ENCODE data around the gene EML6.
"Not testable (repeated sequence)": the region's sequence is repeated elsewhere in the genome, so short reads cannot be mapped to it uniquely, and the experiment has no call there.

Gene EML6

DNA sequence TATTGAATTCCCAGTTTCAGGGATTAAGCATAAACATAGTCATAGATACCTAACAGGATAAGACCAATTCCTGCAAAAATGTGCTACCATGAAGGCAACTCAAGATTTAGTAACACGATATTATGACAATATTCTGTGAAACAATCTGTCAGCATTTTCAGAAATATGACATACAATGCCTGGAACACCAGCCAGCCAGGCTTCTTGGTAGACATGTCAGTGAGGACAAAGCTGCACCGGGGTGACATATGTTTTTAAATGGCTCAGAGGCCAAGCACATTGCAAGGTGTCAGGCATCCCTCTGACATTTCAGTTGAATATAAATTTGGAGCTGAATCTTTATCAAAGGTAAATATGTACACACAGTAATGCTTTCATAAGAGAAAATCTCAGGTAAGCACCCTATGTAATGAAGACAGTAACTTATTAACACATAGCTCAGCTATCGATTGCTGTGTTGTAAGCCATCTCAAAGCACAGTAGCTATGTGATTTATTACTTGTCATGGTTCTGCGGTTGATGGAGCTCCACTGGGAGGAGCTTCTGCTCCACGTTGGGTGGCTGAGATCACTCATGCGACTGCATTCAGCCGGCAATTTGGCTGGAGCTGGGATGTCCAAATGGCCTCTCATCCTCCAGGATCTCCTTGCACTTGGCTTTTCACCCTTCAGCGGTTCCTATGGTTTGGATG lies 31.9 kb upstream of the EML6 start:
- Histone ChIP-seq H3K9me3 (ENCODE audit: low read length) (no peaks in the 10 kb centered on the region), H3K36me3 (ENCODE audit: insufficient read depth, low read length) (no peaks in the 10 kb centered on the region), H3K4me1 (ENCODE audit: insufficient read depth, low read length) (no peaks in the 10 kb centered on the region), H3K27ac (ENCODE audit: low read depth, low read length) (no peak overlapping the region), H3K27me3 (ENCODE audit: control insufficient read depth in 1 of 2, insufficient read depth in 2 of 2, low read length in 2 of 2) (no peaks in the 10 kb centered on the region), H3K9ac (ENCODE audit: low read length) (no peak overlapping the region), H3K4me3 (ENCODE audit: low read depth in 1 of 2, low read length in 2 of 2) (no peak overlapping the region)

DNA sequence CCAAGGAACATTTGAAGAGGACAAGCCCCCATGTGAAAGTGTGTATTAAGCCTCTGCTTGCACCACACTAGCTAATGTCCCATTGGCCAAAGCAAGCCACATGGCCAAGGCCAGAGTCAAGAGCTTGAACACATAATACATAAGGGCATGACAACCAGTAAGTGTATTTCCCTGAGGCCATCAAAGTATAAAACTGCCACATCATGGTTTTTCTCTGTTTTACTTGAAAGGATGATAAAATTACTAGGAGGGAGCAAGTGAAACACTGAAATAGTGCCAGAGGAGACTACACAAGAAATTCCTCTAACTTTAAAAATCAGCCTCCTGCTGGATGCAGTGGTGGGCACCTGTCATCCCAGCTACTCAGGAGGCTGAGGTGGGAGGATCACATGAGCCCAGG lies 30.9 kb upstream of the EML6 start:
- no peak overlapping the region for H3K9ac ChIP-seq (ENCODE audit: low read length)
- H3K9me3 ChIP-seq (ENCODE audit: low read length): no peaks in the 10 kb centered on the region
- H3K27me3 ChIP-seq (ENCODE audit: control insufficient read depth in 1 of 2, insufficient read depth in 2 of 2, low read length in 2 of 2): no peaks in the 10 kb centered on the region
- H3K27ac ChIP-seq (ENCODE audit: low read depth, low read length): no peak overlapping the region
- no peaks in the 10 kb centered on the region for H3K4me1 ChIP-seq (ENCODE audit: insufficient read depth, low read length)
- H3K36me3 ChIP-seq (ENCODE audit: insufficient read depth, low read length): no peaks in the 10 kb centered on the region
- H3K4me3 ChIP-seq (ENCODE audit: low read depth in 1 of 2, low read length in 2 of 2): no peak overlapping the region

DNA sequence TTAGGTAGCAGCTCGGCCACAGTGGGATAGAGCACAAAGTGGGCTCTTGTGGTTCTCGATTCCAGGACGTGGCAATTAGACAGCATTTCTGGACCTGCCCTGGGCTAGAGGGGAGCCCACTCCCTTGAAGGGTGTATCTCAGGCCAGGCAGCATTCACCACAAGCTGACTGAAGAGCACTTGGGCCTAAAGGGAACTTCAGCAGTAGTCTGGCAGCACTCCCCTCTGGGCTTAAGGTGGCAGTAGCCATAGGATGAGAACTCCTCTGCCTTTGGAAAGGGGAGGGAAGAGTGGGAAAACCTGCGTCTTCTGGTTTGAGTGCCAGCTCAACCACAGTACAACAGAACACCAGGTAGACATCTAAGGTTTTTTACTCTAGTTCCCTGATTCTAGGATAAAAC lies 28.1 kb upstream of the EML6 start:
- no peaks in the 10 kb centered on the region for H3K27me3 ChIP-seq (ENCODE audit: control insufficient read depth in 1 of 2, insufficient read depth in 2 of 2, low read length in 2 of 2)
- no peaks in the 10 kb centered on the region for H3K4me1 ChIP-seq (ENCODE audit: insufficient read depth, low read length)
- no peaks in the 10 kb centered on the region for H3K9me3 ChIP-seq (ENCODE audit: low read length)

DNA sequence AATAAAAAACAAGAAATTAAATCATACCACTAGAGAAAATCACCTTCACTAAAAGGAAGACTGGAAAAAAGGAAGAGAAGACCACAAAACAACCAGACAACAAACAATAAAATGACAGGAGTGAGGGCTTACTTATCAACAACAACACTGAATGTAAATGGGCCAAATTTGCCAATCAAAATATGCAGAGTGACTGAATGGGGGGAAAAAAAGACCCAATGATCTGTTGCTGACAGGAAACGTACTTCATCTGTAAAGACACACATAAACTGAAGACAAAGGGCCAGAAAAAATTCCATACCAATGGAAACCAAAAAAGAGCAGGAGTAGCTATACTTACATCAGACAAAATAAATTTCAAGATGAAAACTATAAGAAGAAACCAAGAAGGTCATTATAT lies 25.5 kb upstream of the EML6 start:
- Histone ChIP-seq H3K9me3 (ENCODE audit: low read length) (no peaks in the 10 kb centered on the region), H3K9ac (ENCODE audit: low read length) (no peak overlapping the region), H3K36me3 (ENCODE audit: insufficient read depth, low read length) (no peaks in the 10 kb centered on the region), H3K27me3 (ENCODE audit: control insufficient read depth in 1 of 2, insufficient read depth in 2 of 2, low read length in 2 of 2) (no peaks in the 10 kb centered on the region), H3K4me1 (ENCODE audit: insufficient read depth, low read length) (no peaks in the 10 kb centered on the region), H3K4me3 (ENCODE audit: low read depth in 1 of 2, low read length in 2 of 2) (no peak overlapping the region), H3K27ac (ENCODE audit: low read depth, low read length) (no peak overlapping the region)

More for the DNA sequence above, 28.1 kb upstream of the EML6 start:
- H3K36me3 ChIP-seq (ENCODE audit: insufficient read depth, low read length): no peaks in the 10 kb centered on the region
- H3K4me3 ChIP-seq (ENCODE audit: low read depth in 1 of 2, low read length in 2 of 2): no peak overlapping the region
- H3K27ac ChIP-seq (ENCODE audit: low read depth, low read length): no peak overlapping the region
- H3K9ac ChIP-seq (ENCODE audit: low read length): no peak overlapping the region

DNA sequence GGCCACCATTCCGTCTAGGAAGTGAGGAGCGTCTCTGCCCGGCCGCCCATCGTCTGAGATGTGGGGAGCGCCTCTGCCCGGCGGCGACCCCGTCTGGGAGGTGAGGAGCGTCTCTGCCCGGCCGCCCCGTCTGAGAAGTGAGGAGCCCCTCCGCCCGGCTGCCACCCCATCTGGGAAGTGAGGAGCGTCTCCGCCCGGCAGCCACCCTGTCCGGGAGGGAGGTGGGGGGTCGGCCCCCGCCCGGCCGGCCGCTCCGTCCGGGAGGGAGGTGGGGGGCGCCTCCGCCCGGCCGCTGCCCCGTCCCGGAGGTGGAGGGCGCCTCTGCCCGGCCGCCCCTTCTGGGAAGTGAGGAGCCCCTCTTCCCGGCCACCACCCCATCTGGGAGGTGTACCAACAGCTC lies 24.5 kb upstream of the EML6 start:
- not testable (repeated sequence) for H3K9me3 ChIP-seq (ENCODE audit: low read length); H3K27ac ChIP-seq (ENCODE audit: low read depth, low read length); H3K4me3 ChIP-seq (ENCODE audit: low read depth in 1 of 2, low read length in 2 of 2); H3K4me1 ChIP-seq (ENCODE audit: insufficient read depth, low read length); H3K9ac ChIP-seq (ENCODE audit: low read length); H3K27me3 ChIP-seq (ENCODE audit: control insufficient read depth in 1 of 2, insufficient read depth in 2 of 2, low read length in 2 of 2); H3K36me3 ChIP-seq (ENCODE audit: insufficient read depth, low read length)

DNA sequence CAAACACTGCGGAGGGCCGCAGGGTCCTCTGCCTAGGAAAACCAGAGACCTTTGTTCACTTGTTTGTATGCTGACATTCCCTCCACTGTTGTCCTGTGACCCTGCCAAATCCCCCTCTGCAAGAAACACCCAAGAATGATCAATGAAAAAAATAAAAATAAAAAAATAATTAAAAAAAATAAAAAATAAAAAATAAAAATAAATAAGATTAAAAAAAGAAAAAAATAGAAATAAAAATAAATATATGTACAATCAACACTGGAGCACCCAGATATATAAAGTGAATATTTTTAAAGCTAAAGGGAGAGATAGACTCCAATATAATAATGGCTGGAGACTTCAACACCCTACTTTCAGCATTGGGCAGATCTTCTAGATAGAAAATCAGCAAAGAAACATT lies 23.8 kb upstream of the EML6 start:
- Histone ChIP-seq H3K4me1 (ENCODE audit: insufficient read depth, low read length) (no peaks in the 10 kb centered on the region), H3K9me3 (ENCODE audit: low read length) (no peaks in the 10 kb centered on the region), H3K27me3 (ENCODE audit: control insufficient read depth in 1 of 2, insufficient read depth in 2 of 2, low read length in 2 of 2) (no peaks in the 10 kb centered on the region), H3K9ac (ENCODE audit: low read length) (no peak overlapping the region), H3K27ac (ENCODE audit: low read depth, low read length) (no peak overlapping the region), H3K4me3 (ENCODE audit: low read depth in 1 of 2, low read length in 2 of 2) (no peak overlapping the region), H3K36me3 (ENCODE audit: insufficient read depth, low read length) (no peaks in the 10 kb centered on the region)

DNA sequence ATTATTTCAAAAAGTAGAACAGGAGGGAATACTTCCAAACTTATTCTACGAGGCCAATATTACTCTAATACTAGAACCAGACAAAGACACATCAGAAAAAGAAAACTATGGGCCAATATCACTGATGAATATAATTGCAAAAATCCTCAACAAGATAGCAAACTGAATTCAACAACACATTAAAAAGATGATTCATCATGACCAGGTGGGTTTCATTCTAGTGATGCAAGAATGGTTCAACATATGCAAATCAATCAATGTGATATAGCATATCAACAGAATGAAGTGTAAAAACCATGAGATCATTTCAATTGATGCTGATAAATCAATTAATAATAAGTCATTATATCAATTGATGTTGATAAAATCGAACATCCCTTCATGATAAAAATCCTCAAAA lies 22.4 kb upstream of the EML6 start:
- no peaks in the 10 kb centered on the region for H3K36me3 ChIP-seq (ENCODE audit: insufficient read depth, low read length)
- H3K9ac ChIP-seq (ENCODE audit: low read length): no peak overlapping the region
- H3K4me3 ChIP-seq (ENCODE audit: low read depth in 1 of 2, low read length in 2 of 2): no peak overlapping the region
- H3K4me1 ChIP-seq (ENCODE audit: insufficient read depth, low read length): no peaks in the 10 kb centered on the region
- H3K27me3 ChIP-seq (ENCODE audit: control insufficient read depth in 1 of 2, insufficient read depth in 2 of 2, low read length in 2 of 2): no peaks in the 10 kb centered on the region
- no peak overlapping the region for H3K27ac ChIP-seq (ENCODE audit: low read depth, low read length)
- H3K9me3 ChIP-seq (ENCODE audit: low read length): no peaks in the 10 kb centered on the region

DNA sequence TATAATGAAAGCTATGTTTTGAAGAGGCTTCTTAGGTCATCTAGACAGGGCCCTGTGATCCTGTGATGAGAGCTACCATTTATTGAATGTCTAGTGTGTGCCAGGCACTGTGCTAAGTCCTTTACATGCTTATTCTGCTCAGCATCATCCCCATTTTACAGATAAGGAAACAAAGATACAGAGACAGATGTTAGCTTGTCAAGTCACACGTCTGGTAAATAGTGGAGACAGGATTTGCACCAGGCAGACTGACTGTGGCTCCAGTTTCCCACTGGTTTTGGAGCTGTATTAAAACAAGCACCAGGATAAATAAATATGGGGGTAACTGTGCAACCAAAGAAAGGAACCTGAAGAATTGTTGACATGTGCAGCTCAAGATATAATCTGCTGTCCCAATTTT lies 19.2 kb upstream of the EML6 start:
- no peaks in the 10 kb centered on the region for H3K4me1 ChIP-seq (ENCODE audit: insufficient read depth, low read length)
- H3K36me3 ChIP-seq (ENCODE audit: insufficient read depth, low read length): no peaks in the 10 kb centered on the region

DNA sequence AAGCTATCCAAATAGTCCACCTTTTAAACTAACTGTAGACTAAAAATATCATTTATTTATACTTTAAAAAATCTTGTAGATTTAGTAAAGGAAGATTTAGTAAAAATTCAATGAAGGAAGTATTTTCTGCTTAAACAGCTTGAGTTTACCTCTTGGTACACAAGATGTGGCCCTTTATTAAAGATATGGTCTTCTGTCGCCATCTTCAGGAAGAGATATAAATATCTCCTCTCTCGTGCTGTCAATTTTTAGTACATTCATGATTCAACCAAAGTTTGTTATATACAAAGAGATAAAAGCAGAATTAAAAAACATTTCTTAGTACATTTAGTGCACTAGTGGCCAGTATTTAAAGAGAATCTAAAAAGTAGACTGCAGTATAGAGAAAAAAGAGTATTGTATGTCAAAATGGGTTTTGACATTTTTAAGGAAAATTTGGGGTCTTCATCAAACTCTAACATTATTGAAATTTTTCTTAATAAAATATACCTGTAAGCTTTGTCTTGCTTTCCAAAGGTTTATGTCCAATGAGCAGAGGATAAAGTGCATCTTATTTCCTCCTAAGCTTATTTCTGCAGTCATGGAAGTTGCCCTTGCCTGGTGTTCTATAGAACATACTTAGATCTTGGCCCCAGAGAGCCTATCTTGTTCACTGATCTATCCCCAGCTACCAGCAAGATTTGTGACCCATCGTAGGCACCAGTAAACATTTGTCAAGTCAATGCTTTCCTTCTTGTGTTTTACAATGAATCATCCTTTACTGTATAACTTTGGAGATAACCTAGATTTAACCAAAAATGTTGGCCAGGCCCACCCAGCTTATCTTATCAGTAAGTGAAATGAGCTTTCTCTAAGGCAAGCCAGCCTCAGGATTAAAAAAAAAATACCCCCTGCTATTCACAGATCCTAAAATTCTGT lies 18.5 kb upstream of the EML6 start:
- Histone ChIP-seq H3K4me3 (ENCODE audit: low read depth in 1 of 2, low read length in 2 of 2) (no peak overlapping the region), H3K27me3 (ENCODE audit: control insufficient read depth in 1 of 2, insufficient read depth in 2 of 2, low read length in 2 of 2) (peaks cover 0 to 6% of the 10 kb centered on the region in 2 donors), H3K27ac (ENCODE audit: low read depth, low read length) (no peak overlapping the region), H3K9ac (ENCODE audit: low read length) (no peak overlapping the region), H3K36me3 (ENCODE audit: insufficient read depth, low read length) (no peaks in the 10 kb centered on the region), H3K4me1 (ENCODE audit: insufficient read depth, low read length) (no peaks in the 10 kb centered on the region), H3K9me3 (ENCODE audit: low read length) (no peaks in the 10 kb centered on the region)

More for the DNA sequence above, 19.2 kb upstream of the EML6 start:
- Histone ChIP-seq H3K9me3 (ENCODE audit: low read length) (no peaks in the 10 kb centered on the region), H3K27ac (ENCODE audit: low read depth, low read length) (no peak overlapping the region), H3K27me3 (ENCODE audit: control insufficient read depth in 1 of 2, insufficient read depth in 2 of 2, low read length in 2 of 2) (peaks cover 0 to 6% of the 10 kb centered on the region in 2 donors), H3K9ac (ENCODE audit: low read length) (no peak overlapping the region), H3K4me3 (ENCODE audit: low read depth in 1 of 2, low read length in 2 of 2) (no peak overlapping the region)

DNA sequence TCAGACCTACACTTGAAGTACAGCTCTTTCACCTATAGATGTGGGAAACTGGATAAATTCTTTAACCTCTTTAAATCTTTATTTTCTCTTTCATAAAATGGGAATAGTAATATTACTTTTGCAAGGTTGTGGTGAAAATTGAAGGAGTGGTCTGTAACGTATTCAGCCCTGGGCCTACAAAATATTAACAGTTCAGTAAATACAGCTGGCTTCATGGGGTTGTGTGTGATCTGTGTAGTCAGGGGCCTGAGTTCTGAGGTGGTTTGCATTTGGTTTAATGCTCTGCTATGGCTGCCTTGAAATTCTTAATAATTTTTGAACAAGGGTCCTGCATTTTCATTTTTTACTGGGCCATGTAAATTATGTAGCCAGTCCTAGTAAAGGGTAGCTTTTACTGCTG lies 16.8 kb upstream of the EML6 start:
- no peaks in the 10 kb centered on the region for H3K9me3 ChIP-seq (ENCODE audit: low read length)
- H3K36me3 ChIP-seq (ENCODE audit: insufficient read depth, low read length): no peaks in the 10 kb centered on the region

DNA sequence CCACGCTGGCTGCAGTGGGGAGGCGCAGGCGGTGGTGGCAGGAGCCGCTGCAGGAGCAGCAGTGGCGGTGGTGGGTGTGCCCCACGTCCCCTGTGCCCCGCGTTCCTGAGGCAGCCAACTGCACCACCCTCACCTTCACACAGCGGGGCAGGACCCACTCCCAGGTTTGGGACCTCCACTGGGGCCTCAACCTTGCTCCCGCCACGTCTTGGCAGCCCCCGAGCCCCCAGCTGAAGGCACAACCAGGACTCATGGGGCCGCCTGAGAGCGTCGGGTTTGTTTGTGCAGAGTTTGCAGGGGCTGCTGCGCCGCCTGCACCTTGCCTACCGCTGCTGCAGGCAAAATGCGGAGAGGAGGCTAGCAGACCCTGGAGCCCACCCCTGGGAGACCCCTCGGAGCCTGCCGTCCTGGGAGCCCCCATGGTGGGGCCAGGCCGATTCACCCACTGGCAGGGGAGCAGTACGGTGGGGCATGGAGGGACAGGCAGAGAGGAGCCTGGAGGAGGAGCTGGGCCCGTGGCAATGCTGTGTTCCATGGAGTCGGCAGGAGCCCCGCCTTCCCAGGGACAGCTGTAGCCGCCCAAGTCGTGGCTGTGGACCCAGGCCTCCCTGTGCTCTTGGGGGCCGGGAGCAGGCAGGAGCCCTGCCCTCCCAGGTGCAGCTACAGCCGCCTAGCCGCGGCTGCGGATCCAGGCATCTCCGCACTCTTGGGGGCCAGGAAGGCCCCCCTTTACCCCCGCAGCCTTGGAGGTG lies 14.7 kb upstream of the EML6 start:
- peak overlapping the region; percentile 15 to 68 for H3K4me3 ChIP-seq (ENCODE audit: low read depth in 1 of 2, low read length in 2 of 2)
- no peak overlapping the region for H3K27ac ChIP-seq (ENCODE audit: low read depth, low read length)
- peaks cover 0 to 6% of the 10 kb centered on the region in 2 donors for H3K27me3 ChIP-seq (ENCODE audit: control insufficient read depth in 1 of 2, insufficient read depth in 2 of 2, low read length in 2 of 2)
- no peaks in the 10 kb centered on the region for H3K36me3 ChIP-seq (ENCODE audit: insufficient read depth, low read length)
- H3K9me3 ChIP-seq (ENCODE audit: low read length): no peaks in the 10 kb centered on the region
- H3K9ac ChIP-seq (ENCODE audit: low read length): no peak overlapping the region
- H3K4me1 ChIP-seq (ENCODE audit: insufficient read depth, low read length): no peaks in the 10 kb centered on the region

More for the DNA sequence above, 16.8 kb upstream of the EML6 start:
- no peak overlapping the region for H3K27ac ChIP-seq (ENCODE audit: low read depth, low read length)
- H3K4me3 ChIP-seq (ENCODE audit: low read depth in 1 of 2, low read length in 2 of 2): no peak overlapping the region
- peaks cover 0 to 6% of the 10 kb centered on the region in 2 donors for H3K27me3 ChIP-seq (ENCODE audit: control insufficient read depth in 1 of 2, insufficient read depth in 2 of 2, low read length in 2 of 2)
- H3K9ac ChIP-seq (ENCODE audit: low read length): no peak overlapping the region
- H3K4me1 ChIP-seq (ENCODE audit: insufficient read depth, low read length): no peaks in the 10 kb centered on the region
